GM10266 (cell line): ENCODE results near the gene USP47.

Experiments used
- DNase-seq: peaks from one replicate; pipeline ENCODE4 v3.0.0; 2012; ENCODE audit errors: extremely low spot score
- TF ChIP-seq, protein P1 (sequence below): IDR thresholded peaks from 2 replicates; pipeline ENCODE4 v1.5.1; 2012; ENCODE audit warnings: mild to moderate bottlenecking, low read depth; ENCODE audit not compliant: control insufficient read depth, insufficient read depth; ENCODE audit errors: missing control alignments

USP47 gene

GRCh38 chr11:11992257-11993212 is 150.8 kb downstream of the USP47 start:
- no peak for DNase-seq
- TF ChIP-seq, protein P1, sequence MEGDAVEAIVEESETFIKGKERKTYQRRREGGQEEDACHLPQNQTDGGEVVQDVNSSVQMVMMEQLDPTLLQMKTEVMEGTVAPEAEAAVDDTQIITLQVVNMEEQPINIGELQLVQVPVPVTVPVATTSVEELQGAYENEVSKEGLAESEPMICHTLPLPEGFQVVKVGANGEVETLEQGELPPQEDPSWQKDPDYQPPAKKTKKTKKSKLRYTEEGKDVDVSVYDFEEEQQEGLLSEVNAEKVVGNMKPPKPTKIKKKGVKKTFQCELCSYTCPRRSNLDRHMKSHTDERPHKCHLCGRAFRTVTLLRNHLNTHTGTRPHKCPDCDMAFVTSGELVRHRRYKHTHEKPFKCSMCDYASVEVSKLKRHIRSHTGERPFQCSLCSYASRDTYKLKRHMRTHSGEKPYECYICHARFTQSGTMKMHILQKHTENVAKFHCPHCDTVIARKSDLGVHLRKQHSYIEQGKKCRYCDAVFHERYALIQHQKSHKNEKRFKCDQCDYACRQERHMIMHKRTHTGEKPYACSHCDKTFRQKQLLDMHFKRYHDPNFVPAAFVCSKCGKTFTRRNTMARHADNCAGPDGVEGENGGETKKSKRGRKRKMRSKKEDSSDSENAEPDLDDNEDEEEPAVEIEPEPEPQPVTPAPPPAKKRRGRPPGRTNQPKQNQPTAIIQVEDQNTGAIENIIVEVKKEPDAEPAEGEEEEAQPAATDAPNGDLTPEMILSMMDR, result no peak

GRCh38 chr11:11993839-11994238 is 152.1 kb downstream of the USP47 start:
- TF ChIP-seq, protein P1, result no peak
- DNase-seq, result no peak

- no peak for DNase-seq
- TF ChIP-seq, protein P1, result no peak
Measured at GRCh38 chr11:11995601-11996000, 153.8 kb downstream of the USP47 start.

DNA sequence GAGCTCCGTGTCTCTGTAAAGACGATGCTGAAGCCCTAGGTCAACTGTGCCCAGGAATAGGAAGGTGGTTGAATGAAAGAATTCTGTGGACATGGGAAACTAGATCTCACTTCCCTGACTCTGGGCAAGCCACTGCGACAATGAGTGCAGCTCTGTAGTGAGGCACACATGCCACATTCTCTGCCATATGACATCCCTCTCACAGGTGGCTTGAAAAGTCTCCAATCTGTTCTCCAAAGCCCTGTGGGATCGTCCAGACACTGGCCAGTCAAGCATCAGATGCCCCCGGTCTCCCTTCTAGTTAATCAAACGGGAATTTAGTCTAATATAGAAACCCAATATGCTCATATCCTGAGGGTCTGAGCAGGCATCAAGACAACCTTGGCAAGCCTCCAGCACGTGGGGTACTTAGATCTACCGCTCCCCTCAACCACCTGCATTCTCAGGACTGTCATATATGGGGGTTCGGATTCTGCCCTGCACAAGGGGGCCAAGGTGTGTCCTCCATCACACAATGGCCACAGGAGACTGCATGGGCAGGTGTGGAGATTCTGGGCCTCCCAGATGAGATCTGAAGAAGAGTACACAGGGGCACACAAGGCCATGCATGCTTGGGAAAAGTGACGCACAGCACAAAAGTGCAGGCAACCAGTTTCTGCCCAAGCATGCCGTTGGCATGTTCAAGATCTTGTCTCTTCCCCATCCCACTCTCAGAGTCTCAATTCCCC is 154.7 kb downstream of the USP47 start:
- TF ChIP-seq, protein P1, result no peak
- no peak for DNase-seq

DNA sequence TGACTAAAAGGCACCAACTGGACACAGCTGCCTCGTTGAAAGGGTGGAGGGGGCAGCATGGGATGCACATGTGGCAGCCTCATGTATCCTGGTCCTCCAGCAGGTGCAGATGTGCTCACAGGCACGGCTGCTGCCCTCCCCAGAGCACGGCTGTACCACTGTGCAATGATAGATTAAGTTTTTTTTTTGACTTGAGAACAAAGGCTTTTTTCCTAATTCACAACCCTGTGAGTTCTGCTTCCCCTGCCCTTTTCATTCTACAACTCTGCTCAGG is 155.2 kb downstream of the USP47 start:
- TF ChIP-seq, protein P1, result no peak
- no peak for DNase-seq

DNA sequence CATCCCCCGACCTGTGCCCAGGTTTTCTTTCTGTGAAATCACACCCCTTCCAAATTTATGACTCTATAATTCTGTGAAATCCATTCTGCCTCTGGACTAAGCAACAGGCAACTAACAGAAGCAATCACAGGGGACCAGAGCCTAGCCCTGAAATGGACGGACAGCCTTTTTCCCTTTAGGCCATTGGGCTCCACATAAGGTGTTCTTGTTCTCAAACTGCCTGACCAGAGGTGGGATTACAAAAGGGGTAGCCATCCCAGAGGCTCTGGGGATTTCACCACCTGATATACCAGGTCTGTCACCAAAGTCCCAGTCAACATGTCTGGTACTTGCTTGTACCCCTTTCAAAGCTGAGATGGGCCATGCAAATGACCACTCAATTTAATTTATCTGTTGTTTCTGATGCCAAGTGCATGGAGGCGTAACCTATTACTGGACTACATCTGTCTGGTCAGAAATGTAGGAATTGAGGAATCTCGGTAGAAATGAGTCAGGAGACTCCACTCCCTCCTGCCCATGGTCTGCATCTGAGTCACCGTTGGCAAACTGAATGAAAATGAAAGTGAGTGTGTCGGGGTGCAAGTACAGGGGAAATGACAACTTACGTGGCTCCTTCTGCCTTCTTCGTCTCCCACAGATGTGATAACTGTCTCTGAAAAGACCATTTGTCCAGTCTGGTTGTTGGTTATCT is 156.5 kb downstream of the USP47 start:
- DNase-seq, result no peak

More for the DNA sequence above, 156.5 kb downstream of the USP47 start:
- TF ChIP-seq, protein P1, result no peak
